Astrocyte of the cerebellum (primary cell): ENCODE results near the gene OTUB1.

ENCODE experiments used
- DNase-seq: peaks from one replicate; pipeline ENCODE4 v3.0.0-alpha.2; 2011; ENCODE audit warnings: low read depth
- H3K4me3 ChIP-seq: 2 replicates; pipeline ENCODE4 v1.5.1; 2011; ENCODE audit warnings: mild to moderate bottlenecking, low read depth, low read length, moderate library complexity
- in situ Hi-C: cut with HindIII; loops from 2 replicates; pipeline ENCODE4 v1.10.0; 2017; ENCODE audit warnings: low sequenced_read_pairs
- TF ChIP-seq, protein P1 (sequence below): IDR thresholded peaks from 2 replicates; pipeline ENCODE4 v1.5.1; 2012; ENCODE audit warnings: low read length, low read depth, moderate library complexity, mild to moderate bottlenecking; ENCODE audit errors: missing control alignments

The OTUB1 gene

DNA sequence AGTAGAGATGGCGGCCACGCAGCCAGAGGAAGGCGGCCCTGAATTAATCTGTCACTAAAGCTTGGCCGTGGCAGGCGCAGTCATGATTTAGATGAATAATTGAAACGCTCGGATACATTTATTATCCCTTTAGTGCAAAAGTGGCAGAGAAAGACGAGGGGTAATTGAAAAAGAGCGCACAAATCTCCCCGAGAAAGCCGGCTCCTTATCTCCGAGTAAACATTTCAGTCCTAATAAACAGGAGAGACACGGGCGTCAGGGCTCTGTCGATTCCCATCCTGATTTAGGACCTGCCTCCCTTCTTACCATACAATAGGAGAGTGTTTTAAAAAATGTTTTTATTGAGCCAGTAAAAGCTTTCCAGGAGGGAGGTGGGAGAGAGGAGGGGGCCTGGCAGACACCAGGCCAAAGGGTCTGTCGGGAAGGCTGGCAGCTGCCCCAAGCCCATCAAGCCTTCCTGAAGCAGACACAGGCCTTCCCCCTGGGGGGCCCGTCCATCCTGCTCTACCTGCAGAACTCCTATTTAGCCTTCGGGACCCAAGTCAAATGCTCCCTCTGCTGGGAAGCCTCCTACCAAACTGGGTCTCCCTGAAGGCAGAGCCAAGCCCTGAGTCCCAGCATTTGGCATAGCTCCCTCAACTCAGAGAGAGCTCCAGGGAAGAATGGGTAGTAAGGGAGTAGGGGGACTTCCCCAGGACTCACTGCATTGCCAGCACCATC is 22.8 kb downstream of the OTUB1 start:
- in situ Hi-C loops: loop anchor here (5.0 to 10.0 kb wide), 3 partner anchors 43 to 83 kb away; no protein-coding TSS in a partner anchor
- H3K4me3 ChIP-seq: no peak overlapping the region
- no peak for DNase-seq
- TF ChIP-seq, protein P1, sequence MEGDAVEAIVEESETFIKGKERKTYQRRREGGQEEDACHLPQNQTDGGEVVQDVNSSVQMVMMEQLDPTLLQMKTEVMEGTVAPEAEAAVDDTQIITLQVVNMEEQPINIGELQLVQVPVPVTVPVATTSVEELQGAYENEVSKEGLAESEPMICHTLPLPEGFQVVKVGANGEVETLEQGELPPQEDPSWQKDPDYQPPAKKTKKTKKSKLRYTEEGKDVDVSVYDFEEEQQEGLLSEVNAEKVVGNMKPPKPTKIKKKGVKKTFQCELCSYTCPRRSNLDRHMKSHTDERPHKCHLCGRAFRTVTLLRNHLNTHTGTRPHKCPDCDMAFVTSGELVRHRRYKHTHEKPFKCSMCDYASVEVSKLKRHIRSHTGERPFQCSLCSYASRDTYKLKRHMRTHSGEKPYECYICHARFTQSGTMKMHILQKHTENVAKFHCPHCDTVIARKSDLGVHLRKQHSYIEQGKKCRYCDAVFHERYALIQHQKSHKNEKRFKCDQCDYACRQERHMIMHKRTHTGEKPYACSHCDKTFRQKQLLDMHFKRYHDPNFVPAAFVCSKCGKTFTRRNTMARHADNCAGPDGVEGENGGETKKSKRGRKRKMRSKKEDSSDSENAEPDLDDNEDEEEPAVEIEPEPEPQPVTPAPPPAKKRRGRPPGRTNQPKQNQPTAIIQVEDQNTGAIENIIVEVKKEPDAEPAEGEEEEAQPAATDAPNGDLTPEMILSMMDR: no peak

DNA sequence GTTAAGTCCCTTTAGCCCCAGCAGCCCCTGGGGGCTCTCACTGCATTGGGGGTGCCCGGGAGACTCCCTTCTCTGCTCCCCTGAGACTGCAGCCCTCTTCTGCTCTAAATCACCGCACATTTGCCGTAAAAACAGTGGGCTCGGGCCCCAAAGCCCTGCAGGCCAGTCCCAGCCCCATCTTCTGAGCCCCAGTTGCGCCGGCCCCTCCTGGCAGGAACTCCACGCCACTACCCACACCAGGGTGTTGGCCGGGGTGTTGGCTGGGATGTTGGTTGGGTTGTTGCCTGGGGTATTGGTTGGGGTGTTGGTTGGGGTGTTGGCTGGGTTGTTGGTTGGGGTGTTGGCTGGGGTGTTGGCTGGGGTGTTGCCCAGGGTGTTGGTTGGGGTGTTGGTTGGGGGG is 23.5 kb downstream of the OTUB1 start:
- no peak for DNase-seq
- TF ChIP-seq, protein P1: no peak
- in situ Hi-C loops: loop anchor here (5.0 to 10.0 kb wide), 3 partner anchors 43 to 83 kb away; no protein-coding TSS in a partner anchor
- H3K4me3 ChIP-seq: no peak overlapping the region

DNA sequence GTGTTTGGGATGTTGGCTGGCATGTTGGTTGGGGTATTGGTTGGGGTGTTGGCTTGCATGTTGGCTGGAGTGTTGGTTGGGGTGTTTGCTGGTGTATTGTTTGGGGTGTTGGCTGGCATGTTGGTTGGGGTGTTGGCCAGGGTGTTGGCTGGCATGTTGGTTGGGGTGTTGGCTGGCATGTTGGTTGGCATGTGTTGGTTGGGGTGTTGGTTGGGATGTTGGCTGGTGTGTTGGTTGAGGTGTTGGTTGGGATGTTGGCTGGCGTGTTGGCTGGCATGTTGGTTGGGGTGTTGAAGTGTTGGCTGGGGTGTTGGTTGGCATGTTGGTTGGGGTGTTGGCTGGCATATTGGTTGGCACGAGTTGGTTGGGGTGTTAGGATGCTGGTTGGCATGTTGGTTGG is 24.5 kb downstream of the OTUB1 start:
- H3K4me3 ChIP-seq: no peak overlapping the region
- in situ Hi-C loops: no loop called here
- TF ChIP-seq, protein P1: no peak
- DNase-seq: no peak

DNA sequence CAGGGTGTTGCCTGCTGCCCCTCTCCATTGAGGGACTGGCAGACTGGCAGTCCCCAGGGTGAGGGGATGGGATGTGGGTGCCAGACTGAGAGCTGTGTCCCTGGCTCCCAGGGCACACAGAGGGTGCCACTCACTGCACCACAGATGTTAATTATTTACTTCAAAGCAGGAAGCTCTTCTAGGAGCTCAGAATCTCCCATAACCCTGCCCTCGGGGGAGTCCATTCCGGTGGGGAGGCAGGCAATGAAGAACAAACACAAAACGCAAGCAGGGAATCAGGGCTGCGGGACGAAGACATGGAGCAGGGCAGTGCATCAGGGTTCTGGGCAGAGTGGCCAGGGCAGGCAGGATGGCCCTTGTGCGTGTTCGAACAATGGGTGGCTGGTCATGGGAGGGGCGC is 25.1 kb downstream of the OTUB1 start:
- in situ Hi-C loops: no loop called here
- DNase-seq: no peak
- H3K4me3 ChIP-seq: no peak overlapping the region
- TF ChIP-seq, protein P1: no peak

DNA sequence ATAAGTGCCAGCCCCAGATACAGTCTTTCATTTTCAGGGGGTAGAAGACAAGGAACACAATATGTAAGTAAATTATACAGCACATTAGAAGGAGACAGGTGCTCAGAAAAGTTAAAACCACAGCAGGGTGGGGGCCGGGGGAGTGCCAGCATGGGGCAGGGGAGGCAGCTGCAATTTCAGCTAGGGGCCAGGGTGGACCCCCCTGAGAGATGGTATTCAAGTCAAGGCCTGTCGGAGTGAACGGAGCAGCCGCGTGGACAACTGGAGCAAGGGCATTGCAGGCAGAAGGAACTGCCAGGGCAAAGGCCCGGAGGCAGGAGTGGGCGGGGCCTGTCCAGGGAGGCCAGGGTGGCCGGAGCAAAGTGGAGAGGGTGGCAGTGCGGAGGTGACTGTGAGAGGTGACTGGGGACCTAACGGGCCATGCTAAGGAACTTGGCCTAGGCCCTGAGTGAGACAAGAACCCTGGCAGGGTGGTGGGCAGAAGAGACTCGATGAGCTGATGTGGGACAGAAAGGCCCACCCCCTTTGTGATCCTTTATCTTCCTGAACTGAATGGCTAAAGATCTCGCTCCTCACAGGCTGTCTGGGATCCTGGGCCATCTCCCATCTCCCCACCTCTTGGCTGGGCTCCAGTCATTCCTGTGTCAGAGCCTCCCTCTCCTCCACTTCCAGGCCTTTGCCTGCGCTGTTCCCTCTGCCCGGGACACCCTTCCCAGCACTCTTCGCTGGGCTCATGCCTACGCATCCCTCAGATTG is 27.1 kb downstream of the OTUB1 start:
- no peak for DNase-seq
- in situ Hi-C loops: no loop called here
- H3K4me3 ChIP-seq: no peak overlapping the region
- TF ChIP-seq, protein P1: no peak

DNA sequence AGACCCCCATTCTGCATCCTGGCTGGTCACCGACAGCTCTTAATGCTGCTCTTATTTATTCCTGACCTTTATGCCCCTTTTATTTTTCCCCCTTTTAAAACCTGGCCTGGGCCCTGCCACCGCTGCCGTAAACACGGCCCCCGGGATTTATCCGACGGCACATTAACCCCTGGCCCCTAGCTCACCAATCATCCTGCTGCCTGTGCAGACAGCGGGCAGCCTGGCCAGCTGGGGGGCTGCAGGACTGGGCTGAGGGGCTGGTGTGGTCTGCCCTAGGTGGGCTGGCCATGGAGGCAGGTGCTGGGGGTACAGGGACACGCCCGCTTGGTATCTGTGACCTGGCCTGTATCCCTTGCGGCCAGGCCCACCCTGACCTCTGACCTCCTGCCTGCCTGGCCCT is 28.1 kb downstream of the OTUB1 start:
- TF ChIP-seq, protein P1: no peak
- no peak overlapping the region for H3K4me3 ChIP-seq
- in situ Hi-C loops: no loop called here
- no peak for DNase-seq
